Activated CD4-positive, CD25-positive, alpha-beta regulatory T cell treated with anti-CD3 and anti-CD28 coated beads, Interleukin-2, amount 50 U/mL, for 16 hours (primary cell): ENCODE data around the gene IKBIP.
"Not testable (repeated sequence)": the region's sequence is repeated elsewhere in the genome, so short reads cannot be mapped to it uniquely, and the experiment has no call there.

ENCODE experiments used
- DNase-seq: peaks from one replicate; pipeline ENCODE4 v3.0.0-alpha.2; 2020; ENCODE audit warnings: low read depth, low spot score

Gene IKBIP

GRCh38 chr12:98644712-98645571, at the start of gene IKBIP, which contains the start of gene APAF1:
Gene IKBIP (minus strand): TSS chr12:98644788. CDS start chr12:98644701, 87 bp downstream.
Gene APAF1 (plus strand): TSS chr12:98645290. CDS start chr12:98648360, 3,070 bp downstream.
- peak; percentile 94 for DNase-seq

GRCh38 chr12:98691351-98691750, 46.8 kb upstream of the IKBIP start:
- no peak for DNase-seq

- DNase-seq: no peak
Measured at GRCh38 chr12:98686603-98687002, 42.0 kb upstream of the IKBIP start.

GRCh38 chr12:98684199-98684598, 39.6 kb upstream of the IKBIP start:
- no peak for DNase-seq

- DNase-seq: no peak
Measured at GRCh38 chr12:98679611-98680005, 35.0 kb upstream of the IKBIP start.

GRCh38 chr12:98678946-98679610, 34.5 kb upstream of the IKBIP start:
- no peak for DNase-seq

GRCh38 chr12:98678236-98678945, 33.8 kb upstream of the IKBIP start:
- no peak for DNase-seq

- DNase-seq: no peak
Measured at GRCh38 chr12:98674841-98675240, 30.3 kb upstream of the IKBIP start.

- no peak for DNase-seq
Measured at GRCh38 chr12:98671459-98671858, 26.9 kb upstream of the IKBIP start.

- no peak for DNase-seq
Measured at GRCh38 chr12:98669751-98670150, 25.2 kb upstream of the IKBIP start.

- DNase-seq: no peak
Measured at GRCh38 chr12:98660521-98660920, 15.9 kb upstream of the IKBIP start.

GRCh38 chr12:98656289-98657101, 11.9 kb upstream of the IKBIP start:
- no peak for DNase-seq

- no peak for DNase-seq
Measured at GRCh38 chr12:98653866-98654493, 9.4 kb upstream of the IKBIP start.

- no peak for DNase-seq
Measured at GRCh38 chr12:98651328-98651727, 6.7 kb upstream of the IKBIP start.

- no peak for DNase-seq
Measured at GRCh38 chr12:98646294-98647090, 1.9 kb upstream of the IKBIP start.

GRCh38 chr12:98645572-98646067, 1.0 kb upstream of the IKBIP start:
- DNase-seq: no peak

- DNase-seq: no peak
Measured at GRCh38 chr12:98644433-98644711, 216 bp downstream of the IKBIP start.

- not testable (repeated sequence) for DNase-seq
Measured at GRCh38 chr12:98642801-98643200, 1.8 kb downstream of the IKBIP start.

- no peak for DNase-seq
Measured at GRCh38 chr12:98639491-98639890, 5.1 kb downstream of the IKBIP start.

- no peak for DNase-seq
Measured at GRCh38 chr12:98638009-98638408, 6.6 kb downstream of the IKBIP start.
